Kidney capillary endothelial cell (primary cell): ENCODE data around the gene CD27.
"Not testable (repeated sequence)": the region's sequence is repeated elsewhere in the genome, so short reads cannot be mapped to it uniquely, and the experiment has no call there.

Experiments used
- DNase-seq: peaks from one replicate; pipeline ENCODE4 v3.0.0-alpha.2; 2018; ENCODE audit warnings: low spot score

CD27 gene

GRCh38 chr12:6444704-6445688, at the start of gene CD27:
CD27 (plus strand) TSS chr12:6444955; CDS start chr12:6445096, 141 bp downstream.
- no peak for DNase-seq

- no peak for DNase-seq
Measured at GRCh38 chr12:6396031-6396430, 48.7 kb upstream of the CD27 start.

GRCh38 chr12:6399884-6400644, 44.7 kb upstream of the CD27 start:
- no peak for DNase-seq

GRCh38 chr12:6404390-6404789, 40.4 kb upstream of the CD27 start:
- no peak for DNase-seq

- DNase-seq, result no peak
Measured at GRCh38 chr12:6405963-6406362, 38.8 kb upstream of the CD27 start.

- no peak for DNase-seq
Measured at GRCh38 chr12:6407236-6407954, 37.4 kb upstream of the CD27 start.

GRCh38 chr12:6416596-6416995, 28.2 kb upstream of the CD27 start:
- no peak for DNase-seq

GRCh38 chr12:6418796-6419195, 26.0 kb upstream of the CD27 start:
- DNase-seq, result no peak

GRCh38 chr12:6420364-6420763, 24.4 kb upstream of the CD27 start:
- no peak for DNase-seq

- DNase-seq, result peak; percentile 86
Measured at GRCh38 chr12:6423267-6424007, 21.3 kb upstream of the CD27 start.

GRCh38 chr12:6424008-6424347, 20.8 kb upstream of the CD27 start:
- DNase-seq, result no peak

- no peak for DNase-seq
Measured at GRCh38 chr12:6424866-6425265, 19.9 kb upstream of the CD27 start.

- no peak for DNase-seq
Measured at GRCh38 chr12:6425590-6426531, 18.9 kb upstream of the CD27 start.

- DNase-seq, result no peak
Measured at GRCh38 chr12:6426882-6427671, 17.7 kb upstream of the CD27 start.

- not testable (repeated sequence) for DNase-seq
Measured at GRCh38 chr12:6427796-6428195, 17.0 kb upstream of the CD27 start.

GRCh38 chr12:6428326-6428725, 16.4 kb upstream of the CD27 start:
- no peak for DNase-seq

- peak; percentile 63 for DNase-seq
Measured at GRCh38 chr12:6430124-6430989, 14.4 kb upstream of the CD27 start.

- DNase-seq, result no peak
Measured at GRCh38 chr12:6432991-6433390, 11.8 kb upstream of the CD27 start.
